K562 (cell line): ENCODE data around the gene LRRC10B. TPM values are rescaled to one million over a fixed set of nuclear protein-coding genes. Genes with fewer than 3 reads are reported as not detected.

Experiments
- ATAC-seq: fragments of 200-7000 bp; cut with Tn5 transposase; 3 replicates; pipeline ENCODE4 v1.9.1; 2020; ENCODE audit warnings: moderate library complexity
- BruUV-seq: library from RNA; stranded (reverse); fragments of 400-500 nt; replicated peaks from 2 replicates; lab custom pipeline; 2021; lab: Mats Ljungman, UMichigan
- CTCF ChIA-PET: fragments of 300-600 bp; formaldehyde crosslinking; extraction: SDS; loops from one replicate; lab custom pipeline; 2021; ENCODE audit warnings: low intra/inter-chr PET ratio; lab: Yijun Ruan, JAX
- POLR2A ChIA-PET: fragments of 300-600, 350-650 bp; sonication (Branson Sonifier 250); formaldehyde crosslinking; extraction: SDS; loops from one replicate; lab custom pipeline; 2021; ENCODE audit warnings: antibody characterized with exemption, inconsistent platforms; lab: Yijun Ruan, JAX
- DNase-seq, 4 experiments: peaks; one replicate each; pipeline versions ENCODE4 v3.0.0 to v3.0.0-alpha.2; 2011 to 2018; ENCODE audit warnings: low spot score in 3 of 4, mixed read lengths in 3 of 4; ENCODE audit errors: extremely low read depth in 1 of 4
- FAIRE-seq: peaks from 2 replicates; lab custom pipeline; 2011; peaks lifted over from hg19 to GRCh38; lab: Jason Lieb, UNC
- H2AFZ ChIP-seq: 2 replicates; pipeline ENCODE4 v1.6.0; 2011; ENCODE audit warnings: low read depth, low read length, control low read depth, inconsistent platforms
- H3K27ac ChIP-seq: fragments of 200-600 bp; 3 replicates; pipeline ENCODE4 v1.8.0; 2011; ENCODE audit warnings: low read depth, mild to moderate bottlenecking, control low read depth, inconsistent platforms, low read length, moderate library complexity, mixed read lengths; ENCODE audit errors: extremely low read depth
- H3K27me3 ChIP-seq, 2 experiments: fragments of 300-600 bp in 1 of 2; 2 replicates in 1 of 2; 3 replicates in 1 of 2; pipeline versions ENCODE4 v1.6.0 to v1.8.0; 2011; ENCODE audit warnings: inconsistent platforms in 2 of 2, low read length in 2 of 2, mild to moderate bottlenecking in 1 of 2, mixed read lengths in 1 of 2, moderate library complexity in 1 of 2; ENCODE audit not compliant: control insufficient read depth in 2 of 2, insufficient read depth in 2 of 2
- H3K36me3 ChIP-seq: fragments of 300-600 bp; 3 replicates; pipeline ENCODE4 v1.8.0; 2011; ENCODE audit warnings: mild to moderate bottlenecking, low read length, inconsistent platforms; ENCODE audit not compliant: control insufficient read depth, insufficient read depth
- H3K4me1 ChIP-seq, 2 experiments: fragments of 200-600 bp in 1 of 2; replicated peaks in 1 of 2; 2 replicates in 1 of 2; 3 replicates in 1 of 2; pipeline versions ENCODE4 v1.5.1 to v1.8.0; 2011; ENCODE audit warnings: inconsistent platforms in 2 of 2, low read length in 2 of 2, mild to moderate bottlenecking in 1 of 2, mixed read lengths in 1 of 2, moderate library complexity in 1 of 2; ENCODE audit not compliant: control insufficient read depth in 2 of 2, insufficient read depth in 2 of 2
- H3K4me2 ChIP-seq: 2 replicates; pipeline ENCODE4 v1.6.1; 2011; ENCODE audit warnings: low read length, control low read depth, inconsistent platforms, mixed read lengths; ENCODE audit not compliant: insufficient read depth
- H3K4me3 ChIP-seq: fragments of 200-600 bp; sonication (generic), shearing (Covaris generic); 2 replicates; pipeline ENCODE4 v1.5.1; 2016; ENCODE audit warnings: control low read depth, inconsistent platforms
- H3K79me2 ChIP-seq: fragments of 200-600 bp; 3 replicates; pipeline ENCODE4 v1.8.0; 2011; ENCODE audit warnings: low read length, inconsistent platforms; ENCODE audit not compliant: control insufficient read depth, insufficient read depth
- H3K9ac ChIP-seq, 2 experiments: 2 replicates each; pipeline versions ENCODE4 v1.6.0 to v1.6.1; 2011; ENCODE audit warnings: low read depth in 2 of 2, low read length in 2 of 2, control low read depth in 1 of 2, inconsistent platforms in 1 of 2, mild to moderate bottlenecking in 1 of 2, mixed read lengths in 1 of 2; ENCODE audit not compliant: insufficient read depth in 1 of 2
- H3K9me1 ChIP-seq: one replicate; pipeline ENCODE4 v1.6.0; 2011; ENCODE audit warnings: inconsistent platforms, mild to moderate bottlenecking, low read length, moderate library complexity; ENCODE audit not compliant: control insufficient read depth, insufficient read depth
- H3K9me3 ChIP-seq: replicated peaks from 2 replicates; pipeline ENCODE4 v1.5.1; 2011; ENCODE audit warnings: low read depth, low read length, inconsistent platforms; ENCODE audit not compliant: control insufficient read depth, insufficient read depth
- H4K20me1 ChIP-seq: replicated peaks from 2 replicates; pipeline ENCODE4 v1.6.1; 2011; ENCODE audit warnings: low read length, inconsistent platforms, mixed read lengths; ENCODE audit not compliant: control insufficient read depth, insufficient read depth
- CTCF ChIP-seq, 3 experiments: IDR thresholded peaks in 2 of 3; conservative IDR thresholded peaks in 1 of 3; 2 replicates each; pipeline ENCODE4 v1.5.1; 2011 to 2012; ENCODE audit warnings: low read length in 3 of 3, mild to moderate bottlenecking in 3 of 3, control low read depth in 2 of 3, improper control_type of control experiment in 1 of 3, inconsistent platforms in 1 of 3, low read depth in 1 of 3, mixed read lengths in 1 of 3, moderate library complexity in 1 of 3; ENCODE audit not compliant: insufficient read depth in 2 of 3
- GTF3C2 ChIP-seq: IDR thresholded peaks from 3 replicates; pipeline ENCODE4 v1.6.1; 2011; ENCODE audit warnings: borderline replicate concordance, mild to moderate bottlenecking, moderate library complexity; ENCODE audit not compliant: insufficient read length; ENCODE audit errors: extremely low read depth
- TEAD4 ChIP-seq, 2 experiments: sonication (generic) in 1 of 2; formaldehyde crosslinking in 1 of 2; IDR thresholded peaks; 2 replicates each; pipeline versions ENCODE4 v1.6.1 to v1.8.0; 2012 to 2022; ENCODE audit warnings: borderline replicate concordance in 1 of 2, inconsistent platforms in 1 of 2, low read length in 1 of 2, mild to moderate bottlenecking in 1 of 2, missing genetic modification reagents in 1 of 2
- WGBS: fragments of 100-300 bp; shearing (Covaris generic); methylation state at CpG from one replicate; pipeline ENCODE4 v1.1.6; 2016; ENCODE audit warnings: low coverage, mixed read lengths; ENCODE audit not compliant: insufficient coverage; ENCODE audit errors: missing lambda C conversion rate; 5-methylcytosine and 5-hydroxymethylcytosine counted together
- in situ Hi-C: fragments of 300-500 bp; cut with MboI; formaldehyde crosslinking; loops from 4 replicates; pipeline ENCODE4 v1.15.0; 2018; ENCODE audit warnings: inconsistent platforms, mixed read lengths
- intact Hi-C: fragments of 100-400 bp; cut with micrococcal nuclease; formaldehyde crosslinking; loops from 2 replicates; pipeline ENCODE4 v1.14.2; 2022
- polyA plus RNA-seq, 8 experiments: library from polyadenylated mRNA; depleted of rRNA in 4 of 8; stranded (reverse) in 5 of 8; unstranded in 3 of 8; fragments of >200 nt; fragmentation: Nextera tagmentation in 2 of 8; fragmentation: Illumina TruSeq in 1 of 8; extraction: Ambion mirVana in 2 of 8; extraction: Trizol in 1 of 8; gene quantifications; 2 replicates each; pipeline versions ENCODE4 v1.2.1 to v1.2.3, GENCODE V29; 2011 to 2014; ENCODE audit warnings: inconsistent platforms in 1 of 8, missing spikeins in 1 of 8
- total RNA-seq, 7 experiments: library from RNA; depleted of rRNA in 6 of 7; stranded (reverse); fragments of >200 nt in 6 of 7; fragmentation: Illumina TruSeq in 2 of 7; extraction: Trizol in 2 of 7; gene quantifications; 2 replicates each; pipeline versions ENCODE4 v1.2.1 to v1.2.3, GENCODE V29; 2011 to 2021; ENCODE audit warnings: low replicate concordance in 1 of 7

LRRC10B gene
- total and polyA plus RNA-seq, 9 of the 15 experiments (the other 6 are each of a cell fraction or from before 2014, with no cell fraction given), result 0.11 TPM; not detected in 8

- TF ChIP-seq GTF3C2, result no peak
Measured at GRCh38 chr11:61535998-61536675, 27.6 kb downstream of the LRRC10B start (continued).

DNA sequence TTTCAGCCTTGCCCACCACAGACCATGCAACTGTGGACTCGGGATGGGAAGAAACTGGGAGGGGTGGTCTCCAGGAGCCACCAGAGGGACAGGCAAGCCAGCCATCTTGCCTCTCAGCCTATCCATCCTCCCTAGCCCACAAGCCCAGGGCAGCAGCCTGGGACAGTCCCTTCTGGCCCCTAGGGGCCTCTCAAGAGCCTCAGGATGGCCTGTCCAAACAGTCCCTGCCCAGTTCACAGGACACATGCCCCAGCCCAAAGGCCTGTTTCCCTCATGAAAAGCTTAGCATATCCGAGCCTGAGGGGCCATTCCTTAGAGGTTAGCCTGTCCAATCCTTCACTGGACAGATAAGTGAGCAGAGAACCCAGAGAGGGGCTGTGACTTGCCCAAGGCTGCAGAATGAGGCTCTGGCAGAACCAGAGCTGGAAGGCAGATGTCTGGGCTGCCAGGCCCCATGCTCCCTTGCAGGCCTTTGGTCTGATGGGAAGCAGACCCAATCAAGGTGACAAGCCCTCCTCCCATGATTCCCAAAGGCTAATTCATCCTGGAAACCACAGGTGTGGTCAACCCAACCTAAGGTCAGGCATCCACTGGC is 28.2 kb downstream of the LRRC10B start:
- CTCF ChIA-PET, result no interaction called here
- Histone ChIP-seq H3K4me1 (peaks cover 13 to 35% of the 10 kb centered on the region in 2 experiments), H3K4me3 (no peak overlapping the region), H3K27me3 (peaks cover 4 to 38% of the 10 kb centered on the region in 2 experiments; a peak in 3 of 5 replicates), H3K27ac (no peak overlapping the region), H4K20me1 (no peaks in the 10 kb centered on the region; the same call in none of the 2 replicates), H3K4me2 (no peak overlapping the region), H2AFZ (no peak overlapping the region), H3K9ac (0 out of 4 replicates have a peak overlapping the region, but pooled peaks of 1 of the 2 experiments have one; percentile 20), H3K36me3 (no peaks in the 10 kb centered on the region), H3K9me1 (peaks cover under 1% of the 10 kb centered on the region), H3K79me2 (no peaks in the 10 kb centered on the region)
- ATAC-seq (peak; percentile 32; the same call in 2 of the 3 replicates), DNase-seq (no peak), FAIRE-seq (no peak)
- in situ Hi-C loops (no loop called here), intact Hi-C loops (no loop called here)
- TF ChIP-seq CTCF (IDR thresholded peaks at IDR 0.05 in 2 of 3, conservative IDR thresholded peaks at IDR 0.05 in 1 of 3; ENCODE audit: insufficient read depth in 2 of 3, low read depth in 1 of 3, low read length in 3 of 3) (peak in 2 of 3 experiments; percentile 19 to 25; a peak in 1 of 6 replicates), TEAD4 (IDR thresholded peaks at IDR 0.05; ENCODE audit: low read length) (no peak), TEAD4 (CRISPR knock-in tag; IDR thresholded peaks at IDR 0.05; ENCODE audit: borderline replicate concordance) (no peak)
- TF ChIP-seq, all 486 proteins: peak for 1
- POLR2A ChIA-PET, result no interaction called here
- no peaks in the 10 kb centered on the region for H3K9me3 ChIP-seq
- 0% methylated on average over 2 of the region's 2 CpGs for WGBS
- no TSS peak for BruUV-seq
